Activated CD4-positive, alpha-beta T cell treated with anti-CD3 and anti-CD28 coated beads, Interleukin-2, amount 50 U/mL, for 4 hours (primary cell): ENCODE data around the gene TRIM49.
"Not testable (repeated sequence)": the region's sequence is repeated elsewhere in the genome, so short reads cannot be mapped to it uniquely, and the experiment has no call there.

Source experiments
- DNase-seq, 2 experiments: peaks; one replicate each; pipeline ENCODE4 v3.0.0-alpha.2; 2020

TRIM49 gene

DNA sequence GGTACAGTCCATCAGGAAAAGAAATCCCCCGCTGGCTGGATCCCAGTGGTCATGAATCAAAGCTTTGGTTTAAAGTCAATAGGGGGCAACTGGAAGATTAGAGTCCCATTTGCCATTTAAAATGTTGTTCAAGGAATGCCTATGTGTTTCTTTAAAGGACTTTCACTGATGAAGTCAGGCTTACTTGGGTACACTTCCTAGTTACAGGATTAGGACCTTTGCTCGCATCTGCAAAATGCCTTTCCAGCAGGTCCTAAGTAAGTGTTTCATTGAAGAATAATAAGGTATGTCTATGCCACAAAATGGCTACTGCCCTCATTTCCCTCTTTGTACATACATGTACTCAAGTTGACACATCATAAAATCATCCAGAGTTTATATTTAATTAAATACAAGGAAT, at the start of gene TRIM49:
TSS of gene TRIM49 (minus strand) at position 101 of the 400 bp plus-strand sequence. CDS start 4,106 bp downstream, outside the sequence.
- DNase-seq, result not testable (repeated sequence)

GRCh38 chr11:89826694-89827093, 18.3 kb upstream of the TRIM49 start:
- not testable (repeated sequence) for DNase-seq

DNA sequence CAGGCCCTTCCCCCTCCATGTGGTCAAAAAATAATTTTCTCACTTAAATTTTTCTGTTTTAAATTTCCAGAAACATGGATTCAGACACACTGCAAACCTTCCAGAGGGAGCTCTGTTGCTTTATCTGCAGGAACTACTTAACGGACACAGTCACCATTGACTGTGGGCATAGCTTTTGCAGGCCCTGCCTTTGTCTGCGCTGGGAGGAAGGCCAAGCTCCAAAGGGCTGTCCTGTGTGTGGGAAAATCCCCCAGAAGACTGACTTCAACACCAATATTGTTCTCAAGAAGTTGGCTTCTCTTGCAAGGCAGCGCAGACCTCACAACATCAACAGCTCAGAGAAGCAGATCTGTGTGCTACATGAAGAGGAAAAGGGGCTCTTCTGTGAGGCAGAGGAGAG, 11.6 kb upstream of the TRIM49 start:
- DNase-seq, result not testable (repeated sequence)

GRCh38 chr11:89813535-89813934, 5.2 kb upstream of the TRIM49 start:
- not testable (repeated sequence) for DNase-seq

GRCh38 chr11:89787506-89788063, 20.8 kb downstream of the TRIM49 start:
- not testable (repeated sequence) for DNase-seq

GRCh38 chr11:89785726-89786125, 22.6 kb downstream of the TRIM49 start:
- DNase-seq, result not testable (repeated sequence)

- not testable (repeated sequence) for DNase-seq
Observed at GRCh38 chr11:89750822-89751221, 57.6 kb downstream of the TRIM49 start.
